ENCODE results near the gene KANSL1.
A peak's percentile ranks its signal among the peaks of the same experiment; 100 is the strongest.

KANSL1 gene

GRCh38 chr17:46139432-46140210, 53.6 kb downstream of the KANSL1 start:
- peak in 1 of 2 experiments; percentile 10 for DNase-seq

DNA sequence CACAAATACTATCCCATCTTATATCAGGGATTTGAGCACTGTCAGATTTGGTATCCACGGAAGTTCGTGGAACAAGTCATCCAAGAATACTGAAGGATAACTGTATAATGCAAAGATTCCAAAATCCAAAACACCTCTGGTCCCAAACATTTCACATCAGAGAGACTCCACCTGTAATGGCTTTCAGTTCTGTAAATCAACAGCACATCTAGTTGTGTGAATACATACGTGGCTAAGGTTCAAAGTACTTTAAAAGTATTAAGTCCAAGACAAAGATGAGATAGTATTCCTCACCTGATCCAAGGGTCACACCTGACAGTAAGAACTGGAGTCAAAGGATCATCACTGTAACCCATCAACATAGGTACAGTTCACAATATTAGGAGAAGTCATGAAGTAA, 54.8 kb downstream of the KANSL1 start:
- DNase-seq = no peak

DNA sequence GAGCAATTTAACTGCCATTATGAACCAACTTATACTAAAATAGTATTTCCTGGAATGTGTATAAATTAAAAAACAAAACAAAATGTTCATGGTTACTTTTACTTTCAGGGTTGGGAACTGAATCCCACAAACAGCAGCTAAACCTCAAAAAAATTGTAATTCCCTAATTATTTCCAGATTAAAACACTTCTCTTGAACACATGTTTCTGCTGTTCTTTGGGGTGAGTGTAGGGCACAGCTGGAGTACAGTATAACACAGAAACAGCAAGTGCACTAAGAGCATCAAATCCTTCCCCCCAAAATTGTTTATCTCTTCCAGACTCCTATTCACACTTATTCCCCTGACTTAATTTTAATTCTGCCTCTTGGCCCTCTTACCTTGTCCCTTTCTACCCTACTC, 56.4 kb downstream of the KANSL1 start:
- DNase-seq = no peak

DNA sequence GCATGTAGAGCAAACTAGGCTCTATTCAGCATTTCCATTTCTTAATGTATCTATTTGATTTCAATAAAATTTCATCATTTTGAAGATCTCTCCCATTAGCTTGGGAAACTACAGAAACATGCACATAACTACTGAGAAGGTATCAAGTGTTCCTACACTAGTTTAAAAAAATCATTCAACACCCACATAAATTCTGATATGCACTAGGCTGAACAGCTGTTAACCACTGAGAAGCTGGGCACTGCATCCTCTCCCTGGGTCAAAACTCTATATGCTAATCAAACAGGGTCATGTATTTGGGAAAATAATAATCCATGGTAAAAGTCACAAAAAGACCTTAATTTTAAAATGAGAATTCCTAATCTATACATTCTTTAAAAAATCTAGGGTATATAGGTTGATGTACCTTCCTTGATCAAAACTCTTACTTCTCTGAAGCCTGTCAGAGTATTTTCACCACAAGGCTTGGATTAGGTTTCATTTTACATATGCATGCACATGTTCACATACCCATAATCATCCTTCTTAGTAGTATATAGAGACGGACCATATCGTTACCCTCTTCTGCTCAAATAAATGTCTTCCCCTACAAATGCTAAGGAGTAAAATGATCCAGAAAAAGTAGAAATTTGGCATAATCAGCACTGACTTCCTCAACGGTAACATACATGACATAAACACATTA, 57.2 kb downstream of the KANSL1 start:
- DNase-seq = no peak

DNA sequence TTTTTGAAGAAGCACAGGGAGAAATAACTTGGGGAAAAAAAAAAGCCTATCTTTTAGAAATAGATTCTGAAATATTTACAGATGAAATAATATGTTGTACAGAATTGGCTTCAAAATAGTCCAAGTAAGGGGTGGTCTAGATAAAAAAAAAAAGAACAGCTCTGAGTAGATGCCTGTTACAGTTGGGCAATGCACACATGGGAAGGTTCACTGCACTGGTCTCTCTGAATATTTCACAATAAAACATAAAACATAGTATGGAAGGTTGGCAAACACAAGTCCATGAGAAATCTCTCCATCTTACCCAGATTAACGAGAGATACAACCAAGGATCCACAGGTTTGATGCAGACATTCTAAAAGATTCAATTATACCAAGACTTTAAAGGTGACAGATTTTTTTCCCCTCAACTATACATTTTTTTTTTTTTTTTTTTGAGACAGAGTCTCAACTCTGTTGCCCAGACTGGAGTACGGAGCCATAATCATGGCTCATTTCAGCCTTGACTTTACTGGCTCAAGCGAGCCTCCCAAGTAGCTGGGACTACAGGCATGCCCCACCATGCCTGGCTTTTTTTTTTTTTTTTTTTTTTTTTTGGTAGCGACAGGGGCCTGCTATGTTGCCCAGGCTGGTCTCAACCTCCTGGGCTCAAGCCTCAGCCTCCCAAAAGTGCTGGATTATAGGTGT, 58.0 kb downstream of the KANSL1 start:
- DNase-seq = no peak

- no peak for DNase-seq
Observed at GRCh38 chr17:46129302-46129701, 63.9 kb downstream of the KANSL1 start.

DNA sequence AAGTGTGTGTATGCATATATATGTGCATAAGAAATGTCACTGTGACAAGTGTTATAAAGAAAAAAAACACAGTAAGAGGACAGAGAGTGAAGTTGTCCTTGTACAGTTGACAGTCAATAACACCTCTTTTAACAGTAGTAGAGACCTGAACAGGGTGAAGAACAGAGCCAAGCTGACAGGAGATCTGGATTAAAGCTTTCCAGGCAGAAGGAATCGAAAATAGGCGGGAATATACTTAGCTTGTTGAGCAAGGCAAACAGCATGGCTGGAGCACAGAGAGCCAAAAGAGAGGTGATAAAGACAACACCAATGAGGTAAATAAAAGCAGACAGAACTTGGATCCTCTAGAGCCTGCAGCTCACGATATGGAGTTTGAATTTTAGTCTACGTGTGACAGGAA, 64.8 kb downstream of the KANSL1 start:
- DNase-seq = no peak

GRCh38 chr17:46127524-46127923, 65.7 kb downstream of the KANSL1 start:
- no peak for DNase-seq

- no peak for DNase-seq
Observed at GRCh38 chr17:46126840-46127239, 66.4 kb downstream of the KANSL1 start.

DNA sequence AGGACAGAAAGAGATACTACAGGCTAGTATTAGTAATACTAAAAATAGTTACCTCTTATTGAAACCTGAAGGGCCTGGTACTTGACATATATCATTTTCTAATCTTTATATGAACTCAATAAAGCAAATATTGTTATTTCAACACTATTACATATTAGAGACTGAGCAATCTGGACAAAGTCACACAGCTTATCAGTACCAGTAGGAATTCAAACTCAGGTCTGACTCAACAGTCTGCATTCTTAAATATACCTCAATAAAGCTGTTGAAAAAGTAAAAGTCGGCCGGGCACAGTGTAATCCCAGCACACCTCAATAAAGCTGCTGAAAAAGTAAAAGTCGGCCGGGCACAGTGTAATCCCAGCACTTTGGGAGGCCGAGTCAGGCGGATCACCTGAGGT, 67.4 kb downstream of the KANSL1 start:
- DNase-seq = no peak

DNA sequence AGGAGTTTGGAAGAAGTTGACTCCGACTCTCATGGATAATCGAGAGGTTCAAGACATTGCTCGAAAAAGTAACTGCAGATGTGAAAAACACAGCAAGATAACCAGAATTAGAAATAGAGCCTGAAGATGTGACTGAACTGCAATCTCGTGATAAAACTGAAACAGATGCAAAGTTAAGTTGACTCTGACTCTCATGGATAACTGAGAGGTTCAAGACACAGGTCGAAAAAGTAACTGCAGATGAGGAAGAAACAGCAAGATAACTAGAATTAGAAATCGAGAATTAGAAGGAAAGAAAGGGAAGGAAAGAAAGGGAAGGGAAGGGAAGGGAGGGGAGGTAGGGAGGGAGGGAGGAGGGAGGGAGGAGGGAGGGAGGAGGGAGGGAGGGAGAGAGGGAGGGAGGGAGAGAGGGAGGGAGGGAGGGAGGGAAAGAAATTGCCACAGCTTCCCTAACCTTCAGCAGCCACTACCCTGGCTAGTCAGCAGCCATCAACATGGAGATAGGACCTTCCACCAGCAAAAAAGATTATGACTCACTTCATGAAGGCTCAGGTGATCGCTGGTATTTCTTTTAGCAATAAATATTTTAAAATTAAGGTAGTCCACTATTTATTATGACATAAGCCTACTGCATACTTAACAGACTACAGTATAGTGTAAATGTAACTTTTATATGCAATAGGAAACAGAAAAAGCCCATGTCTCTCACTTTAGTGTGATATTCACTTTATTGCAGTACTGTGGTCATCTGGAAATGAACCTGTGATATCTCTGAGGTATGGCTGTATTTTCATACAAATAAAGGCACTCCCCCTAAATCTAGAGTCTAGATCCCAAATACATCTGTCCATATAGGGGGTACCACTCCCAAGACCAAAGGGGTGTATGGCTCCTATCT, 68.3 kb downstream of the KANSL1 start:
- no peak for DNase-seq

- DNase-seq = no peak
Observed at GRCh38 chr17:46123607-46124006, 69.6 kb downstream of the KANSL1 start.

DNA sequence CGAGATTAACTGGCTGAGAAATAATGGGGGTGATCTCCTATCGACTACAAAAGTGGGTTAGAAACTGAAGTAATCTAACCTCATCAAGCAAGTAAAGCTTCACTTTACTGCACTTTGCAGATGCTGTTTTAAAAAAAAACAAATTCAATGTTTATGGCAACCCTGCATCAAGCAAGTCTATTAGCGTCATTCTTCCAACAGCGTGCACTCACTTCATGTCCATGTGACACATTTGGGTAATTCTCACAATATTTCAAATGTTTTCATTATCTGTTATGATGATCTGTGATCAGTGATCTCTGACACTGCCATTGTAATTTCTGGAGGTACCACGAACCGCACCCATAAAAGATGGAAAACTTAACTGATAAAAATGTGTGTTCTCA, 70.8 kb downstream of the KANSL1 start:
- DNase-seq = no peak

DNA sequence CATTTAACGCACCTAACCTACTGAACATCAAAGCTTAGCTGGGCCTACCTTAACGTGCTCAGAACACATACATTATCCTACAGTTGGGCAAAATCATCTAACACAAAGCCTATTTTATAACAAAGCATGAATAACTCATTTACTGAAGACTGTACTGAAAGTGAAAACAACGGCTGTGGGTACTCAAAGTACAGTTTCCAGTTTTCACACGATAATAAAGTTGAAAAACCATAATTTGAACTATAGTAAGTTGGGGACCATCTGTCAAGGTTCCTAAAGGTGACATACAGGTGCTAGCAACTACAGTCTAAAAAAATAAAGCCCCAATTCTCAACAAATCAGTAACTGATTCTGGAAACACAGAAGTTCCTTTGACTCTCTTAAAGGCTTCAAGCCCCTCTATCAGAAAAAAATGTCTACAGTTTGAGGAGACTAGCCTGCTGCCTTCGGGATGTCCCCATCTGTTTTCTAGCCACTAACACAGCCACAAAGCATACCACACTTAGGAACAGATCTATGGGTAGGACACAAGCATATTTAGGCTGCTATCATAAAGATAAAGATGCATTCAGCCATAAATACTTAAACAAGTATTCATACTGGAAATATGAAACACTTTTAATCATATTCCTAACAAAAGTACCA, 71.3 kb downstream of the KANSL1 start:
- no peak for DNase-seq

GRCh38 chr17:46121165-46121764, 72.0 kb downstream of the KANSL1 start:
- no peak for DNase-seq

GRCh38 chr17:46120537-46120936, 72.7 kb downstream of the KANSL1 start:
- DNase-seq = no peak

GRCh38 chr17:46120078-46120477, 73.2 kb downstream of the KANSL1 start:
- no peak for DNase-seq

GRCh38 chr17:46118964-46119363, 74.3 kb downstream of the KANSL1 start:
- no peak for DNase-seq

DNA sequence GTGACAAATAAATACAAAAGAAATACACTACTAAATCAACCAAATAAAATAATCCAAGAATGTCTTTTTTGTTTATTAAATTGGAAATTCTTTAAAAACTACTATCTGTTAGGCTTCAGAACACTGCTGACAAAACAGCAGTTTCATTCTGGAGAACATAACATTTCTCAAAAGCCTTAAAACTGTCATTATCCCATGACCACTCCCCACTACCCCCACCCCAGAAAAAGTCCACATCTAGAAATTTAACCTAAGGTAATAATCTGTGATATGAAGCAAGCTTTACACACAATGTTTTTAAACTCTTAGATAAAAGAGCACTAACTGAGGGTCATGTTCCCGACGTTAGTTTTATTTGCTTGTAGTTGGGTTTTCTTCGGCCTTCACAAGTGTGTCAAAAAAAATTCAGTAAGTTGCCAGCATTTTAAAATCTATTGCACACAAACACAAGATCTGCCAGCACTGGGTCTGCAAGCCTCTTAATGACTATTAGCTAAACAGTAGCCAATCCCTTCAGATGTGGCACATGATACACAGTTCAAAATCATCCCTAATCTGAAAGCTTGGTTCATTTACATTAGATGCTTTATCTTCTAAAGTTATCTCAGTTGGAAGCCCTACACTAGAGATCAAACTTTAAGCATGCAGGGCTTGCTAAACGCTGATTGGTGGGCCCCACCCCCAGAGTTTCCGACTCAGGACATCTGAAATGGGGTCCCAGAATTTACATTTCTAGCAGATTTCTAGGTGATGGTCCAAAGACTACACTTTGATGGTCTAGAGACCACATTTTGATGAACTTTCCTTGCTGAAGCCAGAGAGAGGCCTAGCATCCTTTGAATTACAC, 75.2 kb downstream of the KANSL1 start:
- no peak for DNase-seq

GRCh38 chr17:46117117-46117516, 76.1 kb downstream of the KANSL1 start:
- DNase-seq = no peak

GRCh38 chr17:46115699-46116098, 77.5 kb downstream of the KANSL1 start:
- DNase-seq = no peak
